Activated CD4-positive, alpha-beta T cell treated with anti-CD3 and anti-CD28 coated beads, Interleukin-2, amount 50 U/mL, for 4 hours (primary cell): ENCODE data around the gene STARD9.
"Not testable (repeated sequence)": the region's sequence is repeated elsewhere in the genome, so short reads cannot be mapped to it uniquely, and the experiment has no call there.

ENCODE experiments used
- DNase-seq, 2 experiments: peaks; one replicate each; pipeline ENCODE4 v3.0.0-alpha.2; 2020

Gene STARD9

GRCh38 chr15:42732095-42732827, 156.9 kb downstream of the STARD9 start:
- DNase-seq, result no peak

- no peak for DNase-seq
Measured at GRCh38 chr15:42733027-42733426, 157.6 kb downstream of the STARD9 start.

GRCh38 chr15:42734076-42734672, 158.8 kb downstream of the STARD9 start:
- no peak for DNase-seq

- DNase-seq, result no peak
Measured at GRCh38 chr15:42735382-42736165, 160.2 kb downstream of the STARD9 start.

- no peak for DNase-seq
Measured at GRCh38 chr15:42736178-42736792, 160.9 kb downstream of the STARD9 start.

GRCh38 chr15:42736793-42737528, 161.6 kb downstream of the STARD9 start, which contains the start of gene CDAN1:
CDAN1 (minus strand) TSS chr15:42737128; CDS start chr15:42737102, 26 bp downstream.
- peak; percentile 88 to 89 for DNase-seq

- no peak for DNase-seq
Measured at GRCh38 chr15:42737529-42738328, 162.3 kb downstream of the STARD9 start.

- DNase-seq, result no peak
Measured at GRCh38 chr15:42741710-42742109, 166.3 kb downstream of the STARD9 start.

GRCh38 chr15:42742149-42742548, 166.7 kb downstream of the STARD9 start:
- DNase-seq, result no peak

- DNase-seq, result no peak
Measured at GRCh38 chr15:42744195-42744594, 168.8 kb downstream of the STARD9 start.

GRCh38 chr15:42749266-42749665, 173.9 kb downstream of the STARD9 start:
- no peak for DNase-seq

GRCh38 chr15:42750306-42750705, 174.9 kb downstream of the STARD9 start:
- no peak for DNase-seq

- DNase-seq, result no peak
Measured at GRCh38 chr15:42759093-42759492, 183.7 kb downstream of the STARD9 start.

- DNase-seq, result no peak
Measured at GRCh38 chr15:42760759-42761158, 185.4 kb downstream of the STARD9 start.

- DNase-seq, result not testable (repeated sequence)
Measured at GRCh38 chr15:42761813-42762212, 186.4 kb downstream of the STARD9 start.

- DNase-seq, result not testable (repeated sequence)
Measured at GRCh38 chr15:42764154-42764731, 188.8 kb downstream of the STARD9 start.

- DNase-seq, result not testable (repeated sequence)
Measured at GRCh38 chr15:42766109-42766508, 190.7 kb downstream of the STARD9 start.
